K562 (cell line): ENCODE measurements around the gene KLHDC7B. TPM values are rescaled to one million over a fixed set of nuclear protein-coding genes. Genes with fewer than 3 reads are reported as not detected.

Source experiments
- ATAC-seq: fragments of 200-7000 bp; cut with Tn5 transposase; 3 replicates; pipeline ENCODE4 v1.9.1; 2020; ENCODE audit warnings: moderate library complexity
- BruUV-seq: library from RNA; stranded (reverse); fragments of 400-500 nt; replicated peaks from 2 replicates; lab custom pipeline; 2021; lab: Mats Ljungman, UMichigan
- CTCF ChIA-PET: fragments of 300-600 bp; formaldehyde crosslinking; extraction: SDS; loops from one replicate; lab custom pipeline; 2021; ENCODE audit warnings: low intra/inter-chr PET ratio; lab: Yijun Ruan, JAX
- POLR2A ChIA-PET: fragments of 300-600, 350-650 bp; sonication (Branson Sonifier 250); formaldehyde crosslinking; extraction: SDS; loops from one replicate; lab custom pipeline; 2021; ENCODE audit warnings: antibody characterized with exemption, inconsistent platforms; lab: Yijun Ruan, JAX
- DNase-seq, 4 experiments: peaks; one replicate each; pipeline versions ENCODE4 v3.0.0 to v3.0.0-alpha.2; 2011 to 2018; ENCODE audit warnings: low spot score in 3 of 4, mixed read lengths in 3 of 4; ENCODE audit errors: extremely low read depth in 1 of 4
- FAIRE-seq: peaks from 2 replicates; lab custom pipeline; 2011; peaks lifted over from hg19 to GRCh38; lab: Jason Lieb, UNC
- H2AFZ ChIP-seq: 2 replicates; pipeline ENCODE4 v1.6.0; 2011; ENCODE audit warnings: low read depth, low read length, control low read depth, inconsistent platforms
- H3K27ac ChIP-seq: fragments of 200-600 bp; 3 replicates; pipeline ENCODE4 v1.8.0; 2011; ENCODE audit warnings: low read depth, mild to moderate bottlenecking, control low read depth, inconsistent platforms, low read length, moderate library complexity, mixed read lengths; ENCODE audit errors: extremely low read depth
- H3K27me3 ChIP-seq, 2 experiments: fragments of 300-600 bp in 1 of 2; 2 replicates in 1 of 2; 3 replicates in 1 of 2; pipeline versions ENCODE4 v1.6.0 to v1.8.0; 2011; ENCODE audit warnings: inconsistent platforms in 2 of 2, low read length in 2 of 2, mild to moderate bottlenecking in 1 of 2, mixed read lengths in 1 of 2, moderate library complexity in 1 of 2; ENCODE audit not compliant: control insufficient read depth in 2 of 2, insufficient read depth in 2 of 2
- H3K36me3 ChIP-seq: fragments of 300-600 bp; 3 replicates; pipeline ENCODE4 v1.8.0; 2011; ENCODE audit warnings: mild to moderate bottlenecking, low read length, inconsistent platforms; ENCODE audit not compliant: control insufficient read depth, insufficient read depth
- H3K4me1 ChIP-seq, 2 experiments: fragments of 200-600 bp in 1 of 2; replicated peaks in 1 of 2; 2 replicates in 1 of 2; 3 replicates in 1 of 2; pipeline versions ENCODE4 v1.5.1 to v1.8.0; 2011; ENCODE audit warnings: inconsistent platforms in 2 of 2, low read length in 2 of 2, mild to moderate bottlenecking in 1 of 2, mixed read lengths in 1 of 2, moderate library complexity in 1 of 2; ENCODE audit not compliant: control insufficient read depth in 2 of 2, insufficient read depth in 2 of 2
- H3K4me2 ChIP-seq: 2 replicates; pipeline ENCODE4 v1.6.1; 2011; ENCODE audit warnings: low read length, control low read depth, inconsistent platforms, mixed read lengths; ENCODE audit not compliant: insufficient read depth
- H3K4me3 ChIP-seq: fragments of 200-600 bp; sonication (generic), shearing (Covaris generic); 2 replicates; pipeline ENCODE4 v1.5.1; 2016; ENCODE audit warnings: control low read depth, inconsistent platforms
- H3K79me2 ChIP-seq: fragments of 200-600 bp; 3 replicates; pipeline ENCODE4 v1.8.0; 2011; ENCODE audit warnings: low read length, inconsistent platforms; ENCODE audit not compliant: control insufficient read depth, insufficient read depth
- H3K9ac ChIP-seq, 2 experiments: 2 replicates each; pipeline versions ENCODE4 v1.6.0 to v1.6.1; 2011; ENCODE audit warnings: low read depth in 2 of 2, low read length in 2 of 2, control low read depth in 1 of 2, inconsistent platforms in 1 of 2, mild to moderate bottlenecking in 1 of 2, mixed read lengths in 1 of 2; ENCODE audit not compliant: insufficient read depth in 1 of 2
- H3K9me1 ChIP-seq: one replicate; pipeline ENCODE4 v1.6.0; 2011; ENCODE audit warnings: inconsistent platforms, mild to moderate bottlenecking, low read length, moderate library complexity; ENCODE audit not compliant: control insufficient read depth, insufficient read depth
- H3K9me3 ChIP-seq: replicated peaks from 2 replicates; pipeline ENCODE4 v1.5.1; 2011; ENCODE audit warnings: low read depth, low read length, inconsistent platforms; ENCODE audit not compliant: control insufficient read depth, insufficient read depth
- H4K20me1 ChIP-seq: replicated peaks from 2 replicates; pipeline ENCODE4 v1.6.1; 2011; ENCODE audit warnings: low read length, inconsistent platforms, mixed read lengths; ENCODE audit not compliant: control insufficient read depth, insufficient read depth
- ARID3A ChIP-seq: IDR thresholded peaks from 2 replicates; pipeline ENCODE4 v1.6.1; 2012; ENCODE audit warnings: low read depth, low read length, improper control_type of control experiment, borderline replicate concordance
- C11orf30 ChIP-seq: fragments of 450-650 bp; IDR thresholded peaks from 2 replicates; pipeline ENCODE4 v1.6.1; 2016; ENCODE audit warnings: low read depth, mild to moderate bottlenecking
- CREB3 ChIP-seq: fragments of 450-650 bp; conservative IDR thresholded peaks from 2 replicates; pipeline ENCODE4 v1.6.1; 2016; ENCODE audit warnings: missing genetic modification characterization, low read depth, mild to moderate bottlenecking, missing compliant biosample characterization, moderate library complexity
- EP400 ChIP-seq: fragments of 450-650 bp; IDR thresholded peaks from 2 replicates; pipeline ENCODE4 v1.6.1; 2017; ENCODE audit warnings: antibody characterized with exemption, mild to moderate bottlenecking, moderate library complexity
- FOXA1 ChIP-seq: fragments of 450-650 bp; IDR thresholded peaks from 2 replicates; pipeline ENCODE4 v1.6.1; 2016; ENCODE audit warnings: mild to moderate bottlenecking, borderline replicate concordance
- NCOA2 ChIP-seq, 2 experiments: fragments of 450-650 bp; IDR thresholded peaks; 2 replicates each; pipeline ENCODE4 v1.6.1; 2018; ENCODE audit warnings: mild to moderate bottlenecking in 2 of 2, moderate library complexity in 1 of 2; ENCODE audit not compliant: partially characterized antibody in 2 of 2
- SETDB1 ChIP-seq: IDR thresholded peaks from one replicate; pipeline ENCODE4 v1.6.1; 2012; ENCODE audit warnings: low read length, control low read depth, inconsistent platforms
- SMAD1 ChIP-seq: fragments of 150-350 bp; IDR thresholded peaks from 2 replicates; pipeline ENCODE4 v1.6.1; 2014; ENCODE audit warnings: low read length, low read depth; ENCODE audit not compliant: partially characterized antibody
- SREBF2 ChIP-seq: sonication (generic); formaldehyde crosslinking; IDR thresholded peaks from 2 replicates; pipeline ENCODE4 v1.4.0; 2020; ENCODE audit warnings: mild to moderate bottlenecking, missing genetic modification reagents
- THRB ChIP-seq: fragments of 450-650 bp; formaldehyde crosslinking; conservative IDR thresholded peaks from 2 replicates; pipeline ENCODE4 v1.4.0; 2022; ENCODE audit warnings: mild to moderate bottlenecking, missing genetic modification characterization
- VEZF1 ChIP-seq: fragments of 200-800 bp; sonication (Bioruptor generic); IDR thresholded peaks from 2 replicates; pipeline ENCODE4 v1.6.1; 2017; ENCODE audit warnings: missing genetic modification characterization, missing compliant biosample characterization
- WHSC1 ChIP-seq: IDR thresholded peaks from one replicate; pipeline ENCODE4 v1.6.1; 2012; ENCODE audit warnings: low read length, control low read depth, inconsistent platforms
- ZNF282 ChIP-seq: sonication (generic); formaldehyde crosslinking; IDR thresholded peaks from 2 replicates; pipeline ENCODE4 v1.8.1; 2023; ENCODE audit warnings: missing genetic modification reagents
- ZNF655 ChIP-seq: fragments of 250-450 bp; sonication (Bioruptor Pico); IDR thresholded peaks from 2 replicates; pipeline ENCODE4 v1.5.0; 2021
- WGBS: fragments of 100-300 bp; shearing (Covaris generic); methylation state at CpG from one replicate; pipeline ENCODE4 v1.1.6; 2016; ENCODE audit warnings: low coverage, mixed read lengths; ENCODE audit not compliant: insufficient coverage; ENCODE audit errors: missing lambda C conversion rate; 5-methylcytosine and 5-hydroxymethylcytosine counted together
- in situ Hi-C: fragments of 300-500 bp; cut with MboI; formaldehyde crosslinking; loops from 4 replicates; pipeline ENCODE4 v1.15.0; 2018; ENCODE audit warnings: inconsistent platforms, mixed read lengths
- intact Hi-C: fragments of 100-400 bp; cut with micrococcal nuclease; formaldehyde crosslinking; loops from 2 replicates; pipeline ENCODE4 v1.14.2; 2022
- polyA plus RNA-seq, 8 experiments: library from polyadenylated mRNA; depleted of rRNA in 4 of 8; stranded (reverse) in 5 of 8; unstranded in 3 of 8; fragments of >200 nt; fragmentation: Nextera tagmentation in 2 of 8; fragmentation: Illumina TruSeq in 1 of 8; extraction: Ambion mirVana in 2 of 8; extraction: Trizol in 1 of 8; gene quantifications; 2 replicates each; pipeline versions ENCODE4 v1.2.1 to v1.2.3, GENCODE V29; 2011 to 2014; ENCODE audit warnings: inconsistent platforms in 1 of 8, missing spikeins in 1 of 8
- total RNA-seq, 7 experiments: library from RNA; depleted of rRNA in 6 of 7; stranded (reverse); fragments of >200 nt in 6 of 7; fragmentation: Illumina TruSeq in 2 of 7; extraction: Trizol in 2 of 7; gene quantifications; 2 replicates each; pipeline versions ENCODE4 v1.2.1 to v1.2.3, GENCODE V29; 2011 to 2021; ENCODE audit warnings: low replicate concordance in 1 of 7

KLHDC7B gene
- total and polyA plus RNA-seq, 9 of the 15 experiments (the other 6 are each of a cell fraction or from before 2014, with no cell fraction given), result 0.04 to 0.22 (median 0.05) TPM; not detected in 4

- intact Hi-C loops, result loop anchor here (5.0 kb wide), 1 partner anchor 34 kb away; the partner anchor contains the start of gene SYCE3
Observed at GRCh38 chr22:50527921-50528681, 17.6 kb upstream of the KLHDC7B start.

More at GRCh38 chr22:50527921-50528681, 17.6 kb upstream of the KLHDC7B start:
- Histone ChIP-seq H3K9me3 (0 out of 2 replicates have a peak, but pooled peaks cover 2% of the 10 kb centered on the region), H4K20me1 (peaks cover 12% of the 10 kb centered on the region; the same call in 1 of the 2 replicates), H3K9me1 (no peaks in the 10 kb centered on the region), H3K27me3 (no peaks in the 10 kb centered on the region), H3K79me2 (peaks cover 34% of the 10 kb centered on the region), H3K4me1 (peaks cover 8 to 79% of the 10 kb centered on the region in 2 experiments; a peak in 4 of 5 replicates), H3K4me2 (no peak overlapping the region), H3K27ac (no peak overlapping the region), H3K9ac (no peak overlapping the region), H2AFZ (no peak overlapping the region), H3K36me3 (peaks cover 17% of the 10 kb centered on the region; the same call in 1 of the 3 replicates), H3K4me3 (no peak overlapping the region)
- no peak for TF ChIP-seq VEZF1 (CRISPR knock-in tag)
- no peak for TF ChIP-seq NCOA2 (IDR thresholded peaks at IDR 0.05; ENCODE audit: partially characterized antibody in 2 of 2)
- no peak for TF ChIP-seq EP400
- no peak for TF ChIP-seq THRB
- TF ChIP-seq ARID3A, result no peak
- no peak for TF ChIP-seq WHSC1
- no peak for TF ChIP-seq SMAD1
- TF ChIP-seq ZNF282 (CRISPR knock-in tag), result no peak
- no peak for TF ChIP-seq ZNF655 (CRISPR knock-in tag)
- no peak for TF ChIP-seq C11orf30
- TF ChIP-seq SETDB1, result no peak
- TF ChIP-seq SREBF2 (CRISPR knock-in tag), result no peak
- TF ChIP-seq FOXA1, result no peak
- no peak for TF ChIP-seq CREB3 (tag)
- FAIRE-seq, result no peak
- ChIA-PET POLR2A (interaction anchor here (1.3 to 2.3 kb wide), 4 partner anchors 12 to 35 kb away, joined by 4 to 8 read pairs (median 5); partner anchors contain the start of genes LMF2, NCAPH2 and SYCE3), CTCF (no interaction called here)
- WGBS, result 89% methylated on average over 13 of the region's 18 CpGs
- no peak for DNase-seq
- ATAC-seq, result no peak
- no TSS peak for BruUV-seq
- in situ Hi-C loops, result no loop called here
